ENCODE measurements around the gene LY6G5C.

GRCh38 chr6:31723245-31723979 lies 42.5 kb upstream of the LY6G5C start, which contains the start of gene MPIG6B:
- TF ChIP-seq POLR2A (IDR thresholded peaks at IDR 0.05; ENCODE audit: borderline replicate concordance, extremely low read depth, insufficient read depth, insufficient read length) (no peak), MAX (IDR thresholded peaks at IDR 0.05) (no peak), JUND (IDR thresholded peaks at IDR 0.05) (no peak), RAD21 (IDR thresholded peaks at IDR 0.05; ENCODE audit: low read depth) (no peak), CTCF (IDR thresholded peaks at IDR 0.05 in 2 of 3, conservative IDR thresholded peaks at IDR 0.05 in 1 of 3; ENCODE audit: borderline replicate concordance in 1 of 3, insufficient read depth in 1 of 3, low read depth in 2 of 3, low read length in 2 of 3) (no peak), FOSL1 (IDR thresholded peaks at IDR 0.05; ENCODE audit: low read depth) (no peak), SP1 (IDR thresholded peaks at IDR 0.05; ENCODE audit: low read depth) (no peak), TCF7L2 (IDR thresholded peaks at IDR 0.05; ENCODE audit: borderline replicate concordance, extremely low read depth, insufficient read depth, insufficient read length) (no peak), ZNF274 (IDR thresholded peaks at IDR 0.05; ENCODE audit: low read depth, low read length) (no peak)
- TF ChIP-seq, protein P1, sequence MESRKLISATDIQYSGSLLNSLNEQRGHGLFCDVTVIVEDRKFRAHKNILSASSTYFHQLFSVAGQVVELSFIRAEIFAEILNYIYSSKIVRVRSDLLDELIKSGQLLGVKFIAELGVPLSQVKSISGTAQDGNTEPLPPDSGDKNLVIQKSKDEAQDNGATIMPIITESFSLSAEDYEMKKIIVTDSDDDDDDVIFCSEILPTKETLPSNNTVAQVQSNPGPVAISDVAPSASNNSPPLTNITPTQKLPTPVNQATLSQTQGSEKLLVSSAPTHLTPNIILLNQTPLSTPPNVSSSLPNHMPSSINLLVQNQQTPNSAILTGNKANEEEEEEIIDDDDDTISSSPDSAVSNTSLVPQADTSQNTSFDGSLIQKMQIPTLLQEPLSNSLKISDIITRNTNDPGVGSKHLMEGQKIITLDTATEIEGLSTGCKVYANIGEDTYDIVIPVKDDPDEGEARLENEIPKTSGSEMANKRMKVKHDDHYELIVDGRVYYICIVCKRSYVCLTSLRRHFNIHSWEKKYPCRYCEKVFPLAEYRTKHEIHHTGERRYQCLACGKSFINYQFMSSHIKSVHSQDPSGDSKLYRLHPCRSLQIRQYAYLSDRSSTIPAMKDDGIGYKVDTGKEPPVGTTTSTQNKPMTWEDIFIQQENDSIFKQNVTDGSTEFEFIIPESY (IDR thresholded peaks at IDR 0.05; ENCODE audit: extremely low read depth, insufficient replicate concordance, low read length) = no peak
